SK-N-SH (cell line): ENCODE results near the gene HESX1. TPM values are rescaled to one million over a fixed set of nuclear protein-coding genes. Genes with fewer than 3 reads are reported as not detected.

ENCODE experiments used
- CTCF ChIA-PET: fragments of 300-600, 350-600 bp; formaldehyde crosslinking; extraction: SDS; loops from one replicate; lab custom pipeline; 2021; lab: Yijun Ruan, JAX
- POLR2A ChIA-PET: fragments of 350-600 bp; sonication (Branson Sonifier 250); formaldehyde crosslinking; extraction: SDS; loops from one replicate; lab custom pipeline; 2020; ENCODE audit warnings: antibody characterized with exemption, inconsistent platforms; lab: Yijun Ruan, JAX
- DNase-seq: peaks from one replicate; pipeline ENCODE4 v3.0.0; 2012
- H2AFZ ChIP-seq: fragments of 200-600 bp; sonication (generic); 2 replicates; pipeline ENCODE4 v1.8.1; 2016; ENCODE audit warnings: antibody characterized with exemption, mild to moderate bottlenecking, low read depth
- H3F3A ChIP-seq: fragments of 200-600 bp; sonication (generic); replicated peaks from 2 replicates; pipeline ENCODE3; 2016; ENCODE audit warnings: antibody characterized with exemption, mild to moderate bottlenecking; ENCODE audit not compliant: insufficient read depth
- H3K27ac ChIP-seq, 2 experiments: fragments of 200-500 bp in 1 of 2; fragments of 200-600 bp in 1 of 2; sonication (Bioruptor generic) in 1 of 2; sonication (generic), shearing (Covaris generic) in 1 of 2; 2 replicates each; pipeline versions ENCODE4 v1.5.1 to v1.6.1; 2014 to 2016; ENCODE audit warnings: low read depth in 2 of 2, inconsistent platforms in 1 of 2, low read length in 1 of 2, mild to moderate bottlenecking in 1 of 2, mixed read lengths in 1 of 2
- H3K27me3 ChIP-seq: fragments of 200-600 bp; sonication (generic), shearing (Covaris generic); 2 replicates; pipeline ENCODE4 v1.6.1; 2016; ENCODE audit warnings: mixed run types; ENCODE audit not compliant: insufficient read depth
- H3K36me3 ChIP-seq, 2 experiments: fragments of 200-500 bp in 1 of 2; fragments of 200-600 bp in 1 of 2; sonication (Bioruptor generic) in 1 of 2; sonication (generic) in 1 of 2; replicated peaks in 1 of 2; 2 replicates each; pipeline versions ENCODE3 to v1.5.1; 2014 to 2016; ENCODE audit warnings: low read length in 1 of 2, mild to moderate bottlenecking in 1 of 2; ENCODE audit not compliant: insufficient read depth in 2 of 2, control insufficient read depth in 1 of 2
- H3K4me1 ChIP-seq, 2 experiments: fragments of 200-500 bp in 1 of 2; fragments of 200-600 bp in 1 of 2; sonication (Bioruptor generic) in 1 of 2; sonication (generic), shearing (Covaris generic) in 1 of 2; 2 replicates each; pipeline versions ENCODE4 v1.5.1 to v1.6.1; 2014 to 2016; ENCODE audit warnings: low read depth in 1 of 2, low read length in 1 of 2, mixed run types in 1 of 2; ENCODE audit not compliant: insufficient read depth in 2 of 2, control insufficient read depth in 1 of 2
- H3K4me2 ChIP-seq: fragments of 200-600 bp; sonication (generic), shearing (Covaris generic); 2 replicates; pipeline ENCODE4 v1.6.1; 2017; ENCODE audit warnings: mixed run types
- H3K4me3 ChIP-seq, 2 experiments: fragments of 200-500 bp in 1 of 2; fragments of 200-600 bp in 1 of 2; sonication (Bioruptor generic) in 1 of 2; sonication (generic), shearing (Covaris generic) in 1 of 2; 2 replicates each; pipeline versions ENCODE4 v1.5.1 to v1.8.1; 2014 to 2016; ENCODE audit warnings: low read depth in 2 of 2, inconsistent platforms in 1 of 2, low read length in 1 of 2, mild to moderate bottlenecking in 1 of 2, mixed read lengths in 1 of 2, moderate library complexity in 1 of 2
- H3K79me2 ChIP-seq: fragments of 200-600 bp; sonication (generic); 2 replicates; pipeline ENCODE4 v1.8.1; 2017; ENCODE audit warnings: mild to moderate bottlenecking; ENCODE audit not compliant: insufficient read depth
- H3K9ac ChIP-seq: fragments of 200-600 bp; sonication (generic); 2 replicates; pipeline ENCODE4 v1.6.1; 2017; ENCODE audit warnings: mixed run types
- H3K9me2 ChIP-seq: fragments of 200-600 bp; sonication (generic); 2 replicates; pipeline ENCODE4 v1.6.1; 2017; ENCODE audit warnings: mixed run types
- H3K9me3 ChIP-seq: fragments of 200-600 bp; sonication (generic); 2 replicates; pipeline ENCODE4 v1.6.1; 2017; ENCODE audit warnings: mixed run types, mild to moderate bottlenecking, moderate library complexity
- H4K20me1 ChIP-seq: fragments of 200-600 bp; sonication (generic); 2 replicates; pipeline ENCODE4 v1.6.1; 2017; ENCODE audit warnings: mild to moderate bottlenecking, mixed run types; ENCODE audit not compliant: insufficient read depth
- CHD2 ChIP-seq: fragments of 150-350 bp; IDR thresholded peaks from 2 replicates; pipeline ENCODE4 v1.6.1; 2018; ENCODE audit warnings: low read length; ENCODE audit not compliant: partially characterized antibody
- ELF1 ChIP-seq: IDR thresholded peaks from 2 replicates; pipeline ENCODE4 v1.4.0; 2012
- FOSL2 ChIP-seq: IDR thresholded peaks from 2 replicates; pipeline ENCODE4 v1.4.0; 2012; ENCODE audit warnings: low read depth, mild to moderate bottlenecking, moderate library complexity, borderline replicate concordance
- FOXM1 ChIP-seq: IDR thresholded peaks from 2 replicates; pipeline ENCODE4 v1.4.0; 2012; ENCODE audit warnings: low read depth, mild to moderate bottlenecking
- GABPA ChIP-seq: IDR thresholded peaks from 2 replicates; pipeline ENCODE4 v1.4.0; 2012; ENCODE audit warnings: low read depth, mild to moderate bottlenecking
- GATA2 ChIP-seq: sonication (generic); formaldehyde crosslinking; IDR thresholded peaks from 2 replicates; pipeline ENCODE4 v1.5.0; 2020; ENCODE audit warnings: mild to moderate bottlenecking, missing genetic modification reagents
- IRF3 ChIP-seq: fragments of 150-350 bp; IDR thresholded peaks from 2 replicates; pipeline ENCODE4 v1.6.1; 2016; ENCODE audit warnings: mild to moderate bottlenecking, low read depth, low read length
- JUND ChIP-seq: IDR thresholded peaks from 2 replicates; pipeline ENCODE4 v1.4.0; 2012
- MEF2A ChIP-seq: IDR thresholded peaks from 2 replicates; pipeline ENCODE4 v1.4.0; 2012; ENCODE audit warnings: low read depth, borderline replicate concordance
- MXI1 ChIP-seq: IDR thresholded peaks from 2 replicates; pipeline ENCODE4 v1.6.1; 2012; ENCODE audit warnings: mild to moderate bottlenecking, low read depth, low read length, improper control_type of control experiment
- NFIC ChIP-seq: IDR thresholded peaks from 2 replicates; pipeline ENCODE4 v1.4.0; 2012; ENCODE audit warnings: borderline replicate concordance
- RAD21 ChIP-seq: IDR thresholded peaks from 2 replicates; pipeline ENCODE4 v1.6.1; 2012; ENCODE audit warnings: mild to moderate bottlenecking, low read length
- RCOR1 ChIP-seq: fragments of 150-350 bp; IDR thresholded peaks from 2 replicates; pipeline ENCODE4 v1.6.1; 2017; ENCODE audit warnings: antibody characterized with exemption, low read length
- RFX5 ChIP-seq: IDR thresholded peaks from 2 replicates; pipeline ENCODE4 v1.6.1; 2012; ENCODE audit warnings: mild to moderate bottlenecking, improper control_type of control experiment, low read length
- RXRA ChIP-seq: IDR thresholded peaks from 2 replicates; pipeline ENCODE4 v1.4.0; 2012; ENCODE audit warnings: low read depth, mild to moderate bottlenecking, borderline replicate concordance
- SIN3A ChIP-seq: IDR thresholded peaks from 2 replicates; pipeline ENCODE4 v1.6.1; 2012; ENCODE audit warnings: low read depth, mild to moderate bottlenecking, low read length, moderate library complexity, borderline replicate concordance
- SMC3 ChIP-seq: IDR thresholded peaks from 2 replicates; pipeline ENCODE4 v1.6.1; 2012; ENCODE audit warnings: low read depth, low read length, improper control_type of control experiment
- TAF1 ChIP-seq: IDR thresholded peaks from 2 replicates; pipeline ENCODE4 v1.6.1; 2012; ENCODE audit warnings: low read depth, mild to moderate bottlenecking, low read length, moderate library complexity, borderline replicate concordance
- TCF12 ChIP-seq: IDR thresholded peaks from 2 replicates; pipeline ENCODE4 v1.4.0; 2012
- TEAD4 ChIP-seq: IDR thresholded peaks from 2 replicates; pipeline ENCODE4 v1.4.0; 2012; ENCODE audit warnings: mild to moderate bottlenecking, borderline replicate concordance; ENCODE audit not compliant: insufficient read depth
- USF2 ChIP-seq: fragments of 150-350 bp; IDR thresholded peaks from 2 replicates; pipeline ENCODE4 v1.6.1; 2017; ENCODE audit warnings: antibody characterized with exemption, low read length, low read depth, borderline replicate concordance
- WGBS: methylation state at CpG from one replicate; pipeline ENCODE4 v1.1.6; 2017; ENCODE audit warnings: low lambda C conversion rate; 5-methylcytosine and 5-hydroxymethylcytosine counted together
- polyA plus RNA-seq, 3 experiments: library from polyadenylated mRNA; depleted of rRNA; stranded (reverse); fragments of >200 nt; gene quantifications; 2 replicates each; pipeline ENCODE4 v1.2.3, GENCODE V29; 2012
- TF ChIP-seq, protein P1 (sequence below): IDR thresholded peaks from 2 replicates; pipeline ENCODE4 v1.4.0; 2012; ENCODE audit warnings: low read depth, borderline replicate concordance

Gene HESX1
- polyA plus RNA-seq, 1 of the 3 experiments (the other 2 are of a cell fraction), result 1.2 TPM

DNA sequence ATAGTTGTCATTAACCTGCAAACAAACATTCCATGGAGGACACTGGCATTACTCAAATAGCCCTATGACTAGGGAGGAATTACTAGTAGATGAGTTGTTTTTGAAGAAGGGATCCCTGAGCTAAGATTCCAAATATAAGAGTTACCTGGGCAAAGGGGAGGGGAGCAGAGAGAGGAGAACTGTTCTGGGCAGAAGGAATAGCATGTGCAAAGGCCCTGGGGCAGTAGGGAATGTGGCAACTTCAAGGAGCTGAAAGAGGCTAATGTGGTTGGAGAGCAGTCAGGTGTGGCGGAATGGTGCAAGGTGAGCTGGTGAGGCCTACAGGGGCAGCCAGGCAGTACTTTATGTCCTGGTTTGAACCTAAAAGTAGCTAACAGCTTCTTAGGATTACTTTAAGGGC is 28.8 kb downstream of the HESX1 start:
- no peak for DNase-seq
- Histone ChIP-seq H3F3A (no peaks in the 10 kb centered on the region), H2AFZ (no peak overlapping the region), H3K4me1 (peaks cover 0 to 12% of the 10 kb centered on the region in 2 experiments; a peak in 1 of 4 replicates), H3K9ac (no peak overlapping the region), H3K27ac (no peak overlapping the region), H3K4me2 (no peak overlapping the region), H3K79me2 (no peaks in the 10 kb centered on the region), H3K4me3 (no peak overlapping the region), H3K27me3 (peaks cover 15% of the 10 kb centered on the region; the same call in 1 of the 2 replicates), H3K36me3 (no peaks in the 10 kb centered on the region), H3K9me3 (no peaks in the 10 kb centered on the region), H4K20me1 (no peaks in the 10 kb centered on the region), H3K9me2 (no peaks in the 10 kb centered on the region)
- CTCF ChIA-PET, result interaction anchor here (0.6 to 5.9 kb wide), 40 partner anchors 9 to 538 kb away, joined by 3 to 52 read pairs (median 4); partner anchors contain the start of gene PDE12
- TF ChIP-seq NFIC (no peak), RFX5 (no peak), MEF2A (no peak), JUND (no peak), SIN3A (no peak), TEAD4 (no peak), SMC3 (no peak), IRF3 (no peak), USF2 (no peak), GATA2 (no peak), MXI1 (no peak), FOSL2 (no peak), RCOR1 (no peak)
- TF ChIP-seq, protein P1, sequence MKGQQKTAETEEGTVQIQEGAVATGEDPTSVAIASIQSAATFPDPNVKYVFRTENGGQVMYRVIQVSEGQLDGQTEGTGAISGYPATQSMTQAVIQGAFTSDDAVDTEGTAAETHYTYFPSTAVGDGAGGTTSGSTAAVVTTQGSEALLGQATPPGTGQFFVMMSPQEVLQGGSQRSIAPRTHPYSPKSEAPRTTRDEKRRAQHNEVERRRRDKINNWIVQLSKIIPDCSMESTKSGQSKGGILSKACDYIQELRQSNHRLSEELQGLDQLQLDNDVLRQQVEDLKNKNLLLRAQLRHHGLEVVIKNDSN, result no peak
- 94% methylated on average over 1 of the region's 1 CpG for WGBS
- POLR2A ChIA-PET, result no interaction called here

DNA sequence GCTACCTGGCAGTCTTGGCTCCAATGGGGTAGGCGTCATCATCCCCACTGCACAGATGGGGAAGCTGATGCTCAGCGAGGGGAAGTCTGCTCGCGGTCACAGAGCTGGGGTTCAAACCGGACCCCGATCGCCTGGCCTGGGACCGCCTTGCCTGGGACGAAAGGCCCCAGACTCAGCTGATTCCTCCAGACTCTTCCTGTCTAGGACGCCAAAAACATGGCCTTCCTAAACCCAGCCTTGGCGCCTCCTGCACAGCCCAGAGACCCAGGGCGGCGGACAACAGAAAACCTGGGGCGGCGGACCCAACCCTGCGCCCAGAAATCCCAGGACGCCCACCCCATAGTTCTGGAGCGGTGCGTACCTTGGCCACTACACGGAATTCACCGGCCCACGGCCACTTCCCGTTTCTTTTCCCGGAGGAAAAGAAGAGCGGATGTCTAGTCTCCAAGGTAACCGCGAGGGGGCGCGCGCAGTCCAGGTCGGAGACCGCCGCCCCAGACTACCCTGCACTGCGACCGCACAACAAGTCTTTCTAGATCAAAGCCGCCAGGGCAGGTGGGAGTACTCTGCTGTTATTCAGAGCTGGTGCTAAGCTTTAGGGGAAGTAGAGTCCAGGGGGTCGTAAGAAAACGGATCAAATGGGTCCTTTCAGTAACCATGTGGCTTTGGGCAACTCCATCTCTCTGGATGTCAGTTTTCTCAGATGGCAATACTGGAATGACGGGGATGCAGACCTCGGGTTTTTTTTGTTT is 29.7 kb downstream of the HESX1 start:
- DNase-seq, result peak; percentile 84
- POLR2A ChIA-PET, result no interaction called here
- H3K79me2 ChIP-seq, result no peaks in the 10 kb centered on the region
- H3K9ac ChIP-seq, result no peak overlapping the region
- 36% methylated on average over 16 of the region's 40 CpGs for WGBS
- H3K4me2 ChIP-seq, result peak overlapping the region; percentile 58
- H4K20me1 ChIP-seq, result no peaks in the 10 kb centered on the region
- peaks cover 0 to 15% of the 10 kb centered on the region in 2 experiments; a peak in 1 of 4 replicates for H3K4me1 ChIP-seq
- CTCF ChIA-PET, result interaction anchor here (0.6 to 5.9 kb wide), 54 partner anchors 9 to 684 kb away, joined by 3 to 52 read pairs (median 4); partner anchors contain the start of gene PDE12
- H2AFZ ChIP-seq, result peak overlapping the region; percentile 67; the same call in 1 of the 2 replicates
- H3K4me3 ChIP-seq, result peak overlapping the region; percentile 30 to 34
- no peaks in the 10 kb centered on the region for H3F3A ChIP-seq
- no peaks in the 10 kb centered on the region for H3K9me2 ChIP-seq
- peaks cover 15% of the 10 kb centered on the region; the same call in 1 of the 2 replicates for H3K27me3 ChIP-seq
- H3K27ac ChIP-seq, result no peak overlapping the region
- no peaks in the 10 kb centered on the region for H3K36me3 ChIP-seq
- no peaks in the 10 kb centered on the region for H3K9me3 ChIP-seq
- TF ChIP-seq MEF2A (no peak), FOSL2 (no peak), TAF1 (no peak), FOXM1 (no peak), MXI1 (no peak), RFX5 (no peak), RXRA (no peak), IRF3 (no peak), ELF1 (0 out of 2 replicates have a peak, but pooled peaks have one; percentile 8), GATA2 (no peak), RAD21 (peak; percentile 81), TCF12 (no peak), CHD2 (no peak), GABPA (no peak)
- TF ChIP-seq, protein P1, result no peak
